ENCODE results near the gene PSMB2. TPM values are rescaled to one million over a fixed set of nuclear protein-coding genes. Genes with fewer than 3 reads are reported as not detected.

Gene PSMB2
- polyA plus RNA-seq, 1 experiment, result 82.3 TPM

DNA sequence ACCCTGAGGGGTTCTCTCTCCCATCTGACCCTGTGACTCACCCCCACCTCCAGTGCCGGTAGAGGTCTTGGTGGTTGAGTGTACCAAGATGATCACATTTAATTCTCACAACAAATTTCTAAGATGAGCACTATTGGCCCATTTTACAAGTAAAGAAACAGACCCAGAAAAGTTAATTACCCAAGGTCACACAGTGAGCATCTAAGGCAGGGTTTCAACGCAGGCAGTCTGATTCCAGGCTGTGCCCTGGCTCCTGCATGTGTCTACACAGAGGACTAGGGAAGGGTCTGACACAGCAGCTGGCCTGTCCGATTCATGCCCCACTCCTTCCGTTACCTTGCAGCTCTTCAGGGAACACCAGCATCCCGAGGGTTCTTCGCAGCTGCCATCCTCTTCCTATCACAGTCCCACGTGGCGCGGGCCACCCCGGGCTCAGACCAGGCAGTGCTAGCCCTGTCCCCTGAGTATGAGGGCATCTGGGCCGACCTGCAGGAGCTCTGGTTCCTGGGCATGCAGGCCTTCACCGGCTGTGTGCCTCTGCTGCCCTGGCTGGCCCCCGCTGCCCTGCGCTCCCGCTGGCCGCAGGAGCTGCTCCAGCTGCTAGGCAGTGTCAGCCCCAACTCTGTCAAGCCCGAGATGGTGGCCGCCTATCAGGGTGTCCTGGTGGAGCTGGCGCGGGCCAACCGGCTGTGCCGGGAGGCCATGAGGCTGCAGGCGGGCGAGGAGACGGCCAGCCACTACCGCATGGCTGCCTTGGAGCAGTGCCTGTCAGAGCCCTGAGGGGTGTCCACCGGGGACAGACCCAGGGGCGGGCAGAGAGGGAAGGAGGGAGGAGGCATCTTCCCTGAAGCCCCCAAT is 76.2 kb downstream of the PSMB2 start:
- POLR2A ChIA-PET, result interaction anchor here (0.8 to 1.0 kb wide), 2 partner anchors 114 to 150 kb away, joined by 3 read pairs; no protein-coding TSS in a partner anchor
- CTCF ChIA-PET, result interaction anchor here (0.6 to 5.9 kb wide), 39 partner anchors 8 to 367 kb away, joined by 3 to 161 read pairs (median 4); partner anchors contain the start of genes CLSPN and TFAP2E
- DNase-seq (ENCODE audit: low read depth), result no peak
- H3K27me3 ChIP-seq (ENCODE audit: control insufficient read depth, insufficient read depth, low read length), result no peaks in the 10 kb centered on the region
- peaks cover 17% of the 10 kb centered on the region for H3K36me3 ChIP-seq (ENCODE audit: control insufficient read depth, insufficient read depth, low read length)
- H3K4me3 ChIP-seq (ENCODE audit: low read depth, low read length), result no peak overlapping the region
- TF ChIP-seq, protein P1, sequence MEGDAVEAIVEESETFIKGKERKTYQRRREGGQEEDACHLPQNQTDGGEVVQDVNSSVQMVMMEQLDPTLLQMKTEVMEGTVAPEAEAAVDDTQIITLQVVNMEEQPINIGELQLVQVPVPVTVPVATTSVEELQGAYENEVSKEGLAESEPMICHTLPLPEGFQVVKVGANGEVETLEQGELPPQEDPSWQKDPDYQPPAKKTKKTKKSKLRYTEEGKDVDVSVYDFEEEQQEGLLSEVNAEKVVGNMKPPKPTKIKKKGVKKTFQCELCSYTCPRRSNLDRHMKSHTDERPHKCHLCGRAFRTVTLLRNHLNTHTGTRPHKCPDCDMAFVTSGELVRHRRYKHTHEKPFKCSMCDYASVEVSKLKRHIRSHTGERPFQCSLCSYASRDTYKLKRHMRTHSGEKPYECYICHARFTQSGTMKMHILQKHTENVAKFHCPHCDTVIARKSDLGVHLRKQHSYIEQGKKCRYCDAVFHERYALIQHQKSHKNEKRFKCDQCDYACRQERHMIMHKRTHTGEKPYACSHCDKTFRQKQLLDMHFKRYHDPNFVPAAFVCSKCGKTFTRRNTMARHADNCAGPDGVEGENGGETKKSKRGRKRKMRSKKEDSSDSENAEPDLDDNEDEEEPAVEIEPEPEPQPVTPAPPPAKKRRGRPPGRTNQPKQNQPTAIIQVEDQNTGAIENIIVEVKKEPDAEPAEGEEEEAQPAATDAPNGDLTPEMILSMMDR (IDR thresholded peaks at IDR 0.05; ENCODE audit: insufficient read depth, low read depth, low read length), result no peak

DNA sequence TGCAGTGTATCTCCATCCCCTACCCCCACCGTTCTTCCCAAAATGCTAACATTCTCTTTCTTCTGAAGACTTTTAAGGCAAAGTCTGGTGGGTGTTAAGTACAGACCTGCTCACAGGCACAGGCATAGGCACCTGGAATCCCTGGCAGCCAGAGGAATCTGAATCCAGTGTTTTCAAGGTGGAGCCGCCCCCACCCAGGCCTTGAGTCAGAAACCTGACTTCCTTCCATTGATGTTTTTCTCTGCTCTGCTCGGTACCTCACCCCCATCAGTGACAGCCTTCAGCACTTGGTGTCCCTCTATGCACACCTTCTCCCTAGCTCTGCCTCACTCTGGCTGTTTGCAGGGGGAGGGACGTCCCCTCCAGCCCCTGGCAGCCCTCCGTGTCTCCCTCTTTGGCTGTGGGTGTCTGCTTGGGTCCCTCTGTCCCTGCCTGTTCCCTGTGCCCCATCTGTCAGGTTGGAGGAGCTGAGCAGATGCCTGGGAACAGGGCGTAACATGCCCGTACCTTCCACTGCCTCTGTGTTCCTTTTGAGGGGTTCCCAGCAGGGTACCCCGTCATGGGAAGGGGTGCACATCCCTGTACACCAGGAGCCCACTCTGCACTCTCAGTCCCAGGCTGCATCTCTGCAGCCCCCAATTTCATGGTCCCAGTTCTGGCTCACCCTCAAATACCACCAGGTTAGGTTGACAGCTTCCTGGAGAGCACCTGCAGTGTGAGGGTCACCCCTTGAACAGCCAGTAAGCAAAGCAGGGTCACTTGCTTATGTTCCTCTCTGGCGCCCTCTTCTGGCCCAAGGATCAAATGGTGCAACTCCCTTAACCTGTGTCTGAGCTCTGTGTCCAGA is 77.1 kb downstream of the PSMB2 start:
- TF ChIP-seq, protein P1 (IDR thresholded peaks at IDR 0.05; ENCODE audit: insufficient read depth, low read depth, low read length), result peak; percentile 86
- POLR2A ChIA-PET, result interaction anchor here (0.8 to 1.0 kb wide), 2 partner anchors 113 to 151 kb away, joined by 3 read pairs; no protein-coding TSS in a partner anchor
- CTCF ChIA-PET, result interaction anchor here (0.6 to 5.9 kb wide), 37 partner anchors 8 to 366 kb away, joined by 3 to 161 read pairs (median 4); partner anchors contain the start of genes CLSPN and TFAP2E
- H3K27me3 ChIP-seq (ENCODE audit: control insufficient read depth, insufficient read depth, low read length), result no peaks in the 10 kb centered on the region
- no peak overlapping the region for H3K4me3 ChIP-seq (ENCODE audit: low read depth, low read length)
- DNase-seq (ENCODE audit: low read depth), result no peak
- H3K36me3 ChIP-seq (ENCODE audit: control insufficient read depth, insufficient read depth, low read length), result peaks cover 17% of the 10 kb centered on the region

DNA sequence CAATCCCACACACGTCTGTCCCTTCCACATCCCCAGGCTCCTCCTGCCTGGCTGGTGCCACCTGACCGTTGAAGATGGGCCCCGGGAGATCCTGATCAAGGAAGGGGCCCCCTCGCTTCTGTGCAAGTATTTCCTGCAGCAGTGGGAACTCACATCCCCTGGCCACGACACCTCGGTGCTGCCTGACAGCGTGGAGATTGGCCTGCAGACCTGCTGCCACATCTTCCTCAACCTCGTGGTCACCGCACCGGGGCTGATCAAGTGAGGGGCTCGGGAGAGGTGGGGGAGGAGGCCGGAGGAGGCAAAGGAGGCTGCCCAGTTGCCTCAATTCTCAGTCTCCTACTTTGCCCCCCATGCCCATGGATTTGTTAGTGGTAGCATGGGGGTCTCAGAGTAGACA is 78.2 kb downstream of the PSMB2 start:
- no peaks in the 10 kb centered on the region for H3K27me3 ChIP-seq (ENCODE audit: control insufficient read depth, insufficient read depth, low read length)
- H3K36me3 ChIP-seq (ENCODE audit: control insufficient read depth, insufficient read depth, low read length), result peaks cover 17% of the 10 kb centered on the region
- H3K4me3 ChIP-seq (ENCODE audit: low read depth, low read length), result no peak overlapping the region
- no peak for DNase-seq (ENCODE audit: low read depth)
- ChIA-PET POLR2A (no interaction called here), CTCF (interaction anchor here (3.1 kb wide), 1 partner anchor 112 kb away, joined by 29 read pairs; no protein-coding TSS in a partner anchor)
- TF ChIP-seq, protein P1 (IDR thresholded peaks at IDR 0.05; ENCODE audit: insufficient read depth, low read depth, low read length), result no peak

DNA sequence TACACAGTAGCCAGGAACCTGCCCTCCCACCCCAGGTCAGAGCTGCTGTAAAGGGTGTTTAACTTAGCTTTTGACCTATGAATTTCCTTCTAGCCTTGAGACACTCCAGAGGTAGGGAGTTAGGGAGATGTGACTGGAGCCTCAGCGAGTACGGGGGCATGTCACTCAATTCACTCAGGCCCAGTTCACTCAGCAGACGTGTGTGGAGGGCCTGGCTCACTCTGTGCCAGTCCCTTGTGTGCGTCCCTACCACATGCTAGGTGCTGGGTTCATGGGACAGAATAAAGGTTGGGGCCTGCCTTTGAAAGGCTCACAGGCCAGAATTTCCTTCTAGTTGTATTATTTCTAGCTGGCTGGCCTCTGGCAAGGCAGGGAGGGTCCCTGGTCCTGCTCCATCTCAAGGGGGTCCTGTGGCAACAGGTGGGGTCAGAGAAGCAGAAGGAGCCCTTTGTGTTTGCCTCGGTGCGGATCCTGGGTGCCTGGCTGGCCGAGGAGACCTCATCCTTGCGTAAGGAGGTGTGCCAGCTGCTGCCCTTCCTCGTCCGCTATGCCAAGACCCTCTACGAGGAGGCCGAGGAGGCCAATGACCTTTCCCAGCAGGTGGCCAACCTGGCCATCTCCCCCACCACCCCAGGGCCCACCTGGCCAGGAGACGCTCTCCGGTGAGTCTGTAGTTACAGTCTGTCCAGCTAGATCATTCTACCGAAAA is 79.2 kb downstream of the PSMB2 start:
- Histone ChIP-seq H3K27me3 (ENCODE audit: control insufficient read depth, insufficient read depth, low read length) (no peaks in the 10 kb centered on the region), H3K36me3 (ENCODE audit: control insufficient read depth, insufficient read depth, low read length) (peaks cover 16% of the 10 kb centered on the region), H3K4me3 (ENCODE audit: low read depth, low read length) (no peak overlapping the region)
- TF ChIP-seq, protein P1 (IDR thresholded peaks at IDR 0.05; ENCODE audit: insufficient read depth, low read depth, low read length), result no peak
- ChIA-PET POLR2A (no interaction called here), CTCF (interaction anchor here (3.1 kb wide), 1 partner anchor 111 kb away, joined by 29 read pairs; no protein-coding TSS in a partner anchor)
- DNase-seq (ENCODE audit: low read depth), result no peak

Measured in BJ (cell line).